HEK293 (cell line): ENCODE measurements around the gene MT1A.

Source experiments
- CTCF ChIA-PET: fragments of 350-600 bp; formaldehyde crosslinking; extraction: SDS; loops from one replicate; lab custom pipeline; 2021; ENCODE audit warnings: antibody characterized with exemption; lab: Yijun Ruan, JAX
- POLR2A ChIA-PET: fragments of 300-600 bp; formaldehyde crosslinking; extraction: SDS; loops from one replicate; lab custom pipeline; 2020; ENCODE audit warnings: antibody characterized with exemption, inconsistent platforms; lab: Yijun Ruan, JAX
- H3K27ac ChIP-seq: fragments of 200-500 bp; sonication (Bioruptor generic); 2 replicates; pipeline ENCODE4 v1.5.1; 2014; ENCODE audit warnings: low read depth, low read length, control low read depth, inconsistent platforms; ENCODE audit errors: extremely low read depth
- H3K36me3 ChIP-seq, 2 experiments: fragments of 200-500 bp in 1 of 2; sonication (Bioruptor generic) in 1 of 2; 1 replicate in 1 of 2; 2 replicates in 1 of 2; pipeline ENCODE4 v1.5.1; 2014 to 2017; ENCODE audit warnings: inconsistent platforms in 2 of 2, low read length in 2 of 2; ENCODE audit not compliant: control insufficient read depth in 2 of 2, insufficient read depth in 1 of 2
- H3K4me1 ChIP-seq: fragments of 200-500 bp; sonication (Bioruptor generic); 2 replicates; pipeline ENCODE4 v1.5.1; 2014; ENCODE audit warnings: mild to moderate bottlenecking, low read length, inconsistent platforms; ENCODE audit not compliant: control insufficient read depth, insufficient read depth
- H3K4me3 ChIP-seq: 2 replicates; pipeline ENCODE4 v1.5.1; 2011; ENCODE audit warnings: low read depth, mild to moderate bottlenecking, control low read depth, low read length, moderate library complexity
- H3K9me3 ChIP-seq: fragments of 200-500 bp; sonication (Bioruptor generic); 2 replicates; pipeline ENCODE4 v1.5.1; 2014; ENCODE audit warnings: low read depth, low read length, inconsistent platforms; ENCODE audit not compliant: control insufficient read depth, insufficient read depth
- KLF7 ChIP-seq: fragments of 450-650 bp; formaldehyde crosslinking; IDR thresholded peaks from 2 replicates; pipeline ENCODE4 v1.5.1; 2016; ENCODE audit warnings: missing biosample characterization, missing genetic modification characterization, borderline replicate concordance
- PRDM1 ChIP-seq: fragments of 450-650 bp; formaldehyde crosslinking; IDR thresholded peaks from 2 replicates; pipeline ENCODE4; 2016; ENCODE audit warnings: missing biosample characterization, missing genetic modification characterization
- SCRT1 ChIP-seq: fragments of 450-650 bp; formaldehyde crosslinking; IDR thresholded peaks from 2 replicates; pipeline ENCODE4 v1.5.1; 2016; ENCODE audit warnings: missing biosample characterization, missing genetic modification characterization, borderline replicate concordance
- SETDB1 ChIP-seq: IDR thresholded peaks from one replicate; pipeline ENCODE4 v1.6.1; 2017; ENCODE audit warnings: mild to moderate bottlenecking, low read length, moderate library complexity, mixed read lengths; ENCODE audit not compliant: insufficient read length
- ZFHX2 ChIP-seq: fragments of 450-650 bp; formaldehyde crosslinking; conservative IDR thresholded peaks from 2 replicates; pipeline ENCODE4 v1.5.1; 2016; ENCODE audit warnings: missing biosample characterization, missing genetic modification characterization
- ZNF202 ChIP-seq: fragments of 450-650 bp; formaldehyde crosslinking; IDR thresholded peaks from 2 replicates; pipeline ENCODE4 v1.5.1; 2016; ENCODE audit warnings: missing biosample characterization, missing genetic modification characterization, borderline replicate concordance
- ZNF23 ChIP-seq: fragments of 450-650 bp; formaldehyde crosslinking; IDR thresholded peaks from 2 replicates; pipeline ENCODE4 v1.5.1; 2016; ENCODE audit warnings: missing biosample characterization, missing genetic modification characterization, borderline replicate concordance
- ZNF391 ChIP-seq: fragments of 450-650 bp; formaldehyde crosslinking; IDR thresholded peaks from 2 replicates; pipeline ENCODE4 v1.5.1; 2016; ENCODE audit warnings: low read depth, missing biosample characterization, missing genetic modification characterization, borderline replicate concordance
- ZNF394 ChIP-seq: fragments of 450-650 bp; formaldehyde crosslinking; IDR thresholded peaks from 2 replicates; pipeline ENCODE4 v1.5.1; 2016; ENCODE audit warnings: missing biosample characterization, missing genetic modification characterization, mild to moderate bottlenecking, moderate library complexity, borderline replicate concordance
- ZNF423 ChIP-seq: fragments of 450-650 bp; formaldehyde crosslinking; IDR thresholded peaks from 2 replicates; pipeline ENCODE4 v1.5.1; 2016; ENCODE audit warnings: missing biosample characterization, missing genetic modification characterization
- ZNF449 ChIP-seq: fragments of 450-650 bp; formaldehyde crosslinking; IDR thresholded peaks from 2 replicates; pipeline ENCODE4 v1.5.1; 2017; ENCODE audit warnings: missing biosample characterization, mild to moderate bottlenecking, missing genetic modification characterization, moderate library complexity
- ZNF548 ChIP-seq: fragments of 450-650 bp; formaldehyde crosslinking; IDR thresholded peaks from 2 replicates; pipeline ENCODE4 v1.5.1; 2016; ENCODE audit warnings: missing biosample characterization, missing genetic modification characterization
- ZNF555 ChIP-seq: fragments of 450-650 bp; formaldehyde crosslinking; conservative IDR thresholded peaks from 2 replicates; pipeline ENCODE4 v1.5.1; 2017; ENCODE audit warnings: missing biosample characterization, mild to moderate bottlenecking, missing genetic modification characterization, inconsistent platforms
- ZNF654 ChIP-seq: fragments of 450-650 bp; formaldehyde crosslinking; IDR thresholded peaks from 2 replicates; pipeline ENCODE4 v1.5.1; 2016; ENCODE audit warnings: low read depth, missing biosample characterization, missing genetic modification characterization
- TF ChIP-seq, protein P1 (sequence below): fragments of 450-650 bp; formaldehyde crosslinking; IDR thresholded peaks from 2 replicates; pipeline ENCODE4 v1.5.1; 2016; ENCODE audit warnings: missing biosample characterization, missing genetic modification characterization
- TF ChIP-seq, protein P2 (sequence below): fragments of 450-650 bp; formaldehyde crosslinking; IDR thresholded peaks from 2 replicates; pipeline ENCODE4 v1.5.1; 2016; ENCODE audit warnings: missing biosample characterization, missing genetic modification characterization
- TF ChIP-seq, protein P3 (sequence below): fragments of 450-650 bp; formaldehyde crosslinking; IDR thresholded peaks from 2 replicates; pipeline ENCODE4 v1.5.1; 2016; ENCODE audit warnings: missing biosample characterization, missing genetic modification characterization
- TF ChIP-seq, protein P4 (sequence below): fragments of 450-650 bp; formaldehyde crosslinking; IDR thresholded peaks from 2 replicates; pipeline ENCODE4 v1.5.1; 2016; ENCODE audit warnings: missing biosample characterization, missing genetic modification characterization
- TF ChIP-seq, protein P5 (sequence below): fragments of 450-650 bp; formaldehyde crosslinking; IDR thresholded peaks from 2 replicates; pipeline ENCODE4 v1.5.1; 2017; ENCODE audit warnings: missing biosample characterization, missing genetic modification characterization

MT1A gene

GRCh38 chr16:56601325-56601724 lies 37.1 kb upstream of the MT1A start:
- no peak for TF ChIP-seq ZNF394
- TF ChIP-seq, protein P1, sequence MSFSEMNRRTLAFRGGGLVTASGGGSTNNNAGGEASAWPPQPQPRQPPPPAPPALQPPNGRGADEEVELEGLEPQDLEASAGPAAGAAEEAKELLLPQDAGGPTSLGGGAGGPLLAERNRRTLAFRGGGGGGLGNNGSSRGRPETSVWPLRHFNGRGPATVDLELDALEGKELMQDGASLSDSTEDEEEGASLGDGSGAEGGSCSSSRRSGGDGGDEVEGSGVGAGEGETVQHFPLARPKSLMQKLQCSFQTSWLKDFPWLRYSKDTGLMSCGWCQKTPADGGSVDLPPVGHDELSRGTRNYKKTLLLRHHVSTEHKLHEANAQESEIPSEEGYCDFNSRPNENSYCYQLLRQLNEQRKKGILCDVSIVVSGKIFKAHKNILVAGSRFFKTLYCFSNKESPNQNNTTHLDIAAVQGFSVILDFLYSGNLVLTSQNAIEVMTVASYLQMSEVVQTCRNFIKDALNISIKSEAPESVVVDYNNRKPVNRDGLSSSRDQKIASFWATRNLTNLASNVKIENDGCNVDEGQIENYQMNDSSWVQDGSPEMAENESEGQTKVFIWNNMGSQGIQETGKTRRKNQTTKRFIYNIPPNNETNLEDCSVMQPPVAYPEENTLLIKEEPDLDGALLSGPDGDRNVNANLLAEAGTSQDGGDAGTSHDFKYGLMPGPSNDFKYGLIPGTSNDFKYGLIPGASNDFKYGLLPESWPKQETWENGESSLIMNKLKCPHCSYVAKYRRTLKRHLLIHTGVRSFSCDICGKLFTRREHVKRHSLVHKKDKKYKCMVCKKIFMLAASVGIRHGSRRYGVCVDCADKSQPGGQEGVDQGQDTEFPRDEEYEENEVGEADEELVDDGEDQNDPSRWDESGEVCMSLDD = no peak
- no peak for TF ChIP-seq ZNF391 (tag by site-specific recombination)
- TF ChIP-seq ZNF423 (tag by site-specific recombination) = no peak
- TF ChIP-seq ZNF449 = no peak
- TF ChIP-seq ZNF555 (tag by site-specific recombination) = no peak
- no peak for TF ChIP-seq ZNF654 (tag by site-specific recombination)
- TF ChIP-seq PRDM1 (tag by site-specific recombination) = no peak
- TF ChIP-seq ZNF23 (tag by site-specific recombination) = no peak
- no peak for TF ChIP-seq KLF7
- TF ChIP-seq SCRT1 (tag by site-specific recombination) = no peak
- no peak for TF ChIP-seq ZFHX2 (tag by site-specific recombination)
- TF ChIP-seq, protein P2, sequence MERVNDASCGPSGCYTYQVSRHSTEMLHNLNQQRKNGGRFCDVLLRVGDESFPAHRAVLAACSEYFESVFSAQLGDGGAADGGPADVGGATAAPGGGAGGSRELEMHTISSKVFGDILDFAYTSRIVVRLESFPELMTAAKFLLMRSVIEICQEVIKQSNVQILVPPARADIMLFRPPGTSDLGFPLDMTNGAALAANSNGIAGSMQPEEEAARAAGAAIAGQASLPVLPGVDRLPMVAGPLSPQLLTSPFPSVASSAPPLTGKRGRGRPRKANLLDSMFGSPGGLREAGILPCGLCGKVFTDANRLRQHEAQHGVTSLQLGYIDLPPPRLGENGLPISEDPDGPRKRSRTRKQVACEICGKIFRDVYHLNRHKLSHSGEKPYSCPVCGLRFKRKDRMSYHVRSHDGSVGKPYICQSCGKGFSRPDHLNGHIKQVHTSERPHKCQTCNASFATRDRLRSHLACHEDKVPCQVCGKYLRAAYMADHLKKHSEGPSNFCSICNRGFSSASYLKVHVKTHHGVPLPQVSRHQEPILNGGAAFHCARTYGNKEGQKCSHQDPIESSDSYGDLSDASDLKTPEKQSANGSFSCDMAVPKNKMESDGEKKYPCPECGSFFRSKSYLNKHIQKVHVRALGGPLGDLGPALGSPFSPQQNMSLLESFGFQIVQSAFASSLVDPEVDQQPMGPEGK (tag by site-specific recombination) = no peak
- no peak for TF ChIP-seq ZNF548 (tag by site-specific recombination)
- TF ChIP-seq, protein P3, sequence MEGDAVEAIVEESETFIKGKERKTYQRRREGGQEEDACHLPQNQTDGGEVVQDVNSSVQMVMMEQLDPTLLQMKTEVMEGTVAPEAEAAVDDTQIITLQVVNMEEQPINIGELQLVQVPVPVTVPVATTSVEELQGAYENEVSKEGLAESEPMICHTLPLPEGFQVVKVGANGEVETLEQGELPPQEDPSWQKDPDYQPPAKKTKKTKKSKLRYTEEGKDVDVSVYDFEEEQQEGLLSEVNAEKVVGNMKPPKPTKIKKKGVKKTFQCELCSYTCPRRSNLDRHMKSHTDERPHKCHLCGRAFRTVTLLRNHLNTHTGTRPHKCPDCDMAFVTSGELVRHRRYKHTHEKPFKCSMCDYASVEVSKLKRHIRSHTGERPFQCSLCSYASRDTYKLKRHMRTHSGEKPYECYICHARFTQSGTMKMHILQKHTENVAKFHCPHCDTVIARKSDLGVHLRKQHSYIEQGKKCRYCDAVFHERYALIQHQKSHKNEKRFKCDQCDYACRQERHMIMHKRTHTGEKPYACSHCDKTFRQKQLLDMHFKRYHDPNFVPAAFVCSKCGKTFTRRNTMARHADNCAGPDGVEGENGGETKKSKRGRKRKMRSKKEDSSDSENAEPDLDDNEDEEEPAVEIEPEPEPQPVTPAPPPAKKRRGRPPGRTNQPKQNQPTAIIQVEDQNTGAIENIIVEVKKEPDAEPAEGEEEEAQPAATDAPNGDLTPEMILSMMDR = no peak
- TF ChIP-seq, protein P4, sequence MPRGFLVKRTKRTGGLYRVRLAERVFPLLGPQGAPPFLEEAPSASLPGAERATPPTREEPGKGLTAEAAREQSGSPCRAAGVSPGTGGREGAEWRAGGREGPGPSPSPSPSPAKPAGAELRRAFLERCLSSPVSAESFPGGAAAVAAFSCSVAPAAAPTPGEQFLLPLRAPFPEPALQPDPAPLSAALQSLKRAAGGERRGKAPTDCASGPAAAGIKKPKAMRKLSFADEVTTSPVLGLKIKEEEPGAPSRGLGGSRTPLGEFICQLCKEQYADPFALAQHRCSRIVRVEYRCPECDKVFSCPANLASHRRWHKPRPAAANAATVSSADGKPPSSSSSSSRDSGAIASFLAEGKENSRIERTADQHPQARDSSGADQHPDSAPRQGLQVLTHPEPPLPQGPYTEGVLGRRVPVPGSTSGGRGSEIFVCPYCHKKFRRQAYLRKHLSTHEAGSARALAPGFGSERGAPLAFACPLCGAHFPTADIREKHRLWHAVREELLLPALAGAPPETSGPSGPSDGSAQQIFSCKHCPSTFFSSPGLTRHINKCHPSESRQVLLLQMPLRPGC = no peak
- TF ChIP-seq ZNF202 (tag by site-specific recombination) = no peak
- no peak for TF ChIP-seq SETDB1
- TF ChIP-seq, protein P5, sequence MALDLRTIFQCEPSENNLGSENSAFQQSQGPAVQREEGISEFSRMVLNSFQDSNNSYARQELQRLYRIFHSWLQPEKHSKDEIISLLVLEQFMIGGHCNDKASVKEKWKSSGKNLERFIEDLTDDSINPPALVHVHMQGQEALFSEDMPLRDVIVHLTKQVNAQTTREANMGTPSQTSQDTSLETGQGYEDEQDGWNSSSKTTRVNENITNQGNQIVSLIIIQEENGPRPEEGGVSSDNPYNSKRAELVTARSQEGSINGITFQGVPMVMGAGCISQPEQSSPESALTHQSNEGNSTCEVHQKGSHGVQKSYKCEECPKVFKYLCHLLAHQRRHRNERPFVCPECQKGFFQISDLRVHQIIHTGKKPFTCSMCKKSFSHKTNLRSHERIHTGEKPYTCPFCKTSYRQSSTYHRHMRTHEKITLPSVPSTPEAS = no peak
- TF ChIP-seq, all 188 proteins: peak for 0
- H3K27ac ChIP-seq = no peak overlapping the region
- H3K4me1 ChIP-seq = no peaks in the 10 kb centered on the region
- CTCF ChIA-PET = interaction anchor here (0.6 to 6.0 kb wide), 8 partner anchors 10 to 163 kb away, joined by 3 to 40 read pairs (median 5); no protein-coding TSS in a partner anchor
- POLR2A ChIA-PET = no interaction called here
- H3K4me3 ChIP-seq = no peak overlapping the region
- H3K9me3 ChIP-seq = no peaks in the 10 kb centered on the region
- no peaks in the 10 kb centered on the region for H3K36me3 ChIP-seq
